Colonic mucosa (tissue), 4 donors: ENCODE results near the gene EXOC3L4. TPM values are rescaled to one million over a fixed set of nuclear protein-coding genes. Genes with fewer than 3 reads are reported as not detected.

Source experiments
- DNase-seq: peaks from one replicate; pipeline ENCODE4 v3.0.0-alpha.2; 2020
- H3K27ac ChIP-seq: fragments of 200-600 bp; one replicate; pipeline ENCODE4 v1.8.0; 2021
- H3K27me3 ChIP-seq: fragments of 200-600 bp; one replicate; pipeline ENCODE4 v1.8.0; 2021
- H3K36me3 ChIP-seq: fragments of 200-600 bp; one replicate; pipeline ENCODE4 v1.8.0; 2021
- H3K4me1 ChIP-seq: fragments of 200-600 bp; one replicate; pipeline ENCODE4 v1.8.0; 2021; ENCODE audit warnings: mild to moderate bottlenecking
- H3K4me3 ChIP-seq: fragments of 200-600 bp; one replicate; pipeline ENCODE4 v1.8.0; 2021
- H3K9ac ChIP-seq, 2 donors: one replicate each; pipeline ENCODE4 v1.7.0; 2013; ENCODE audit warnings: control low read depth in 2 of 2, low read depth in 2 of 2, low read length in 2 of 2
- H3K9me3 ChIP-seq: fragments of 200-600 bp; one replicate; pipeline ENCODE4 v1.8.0; 2021
- CTCF ChIP-seq: fragments of 200-600 bp; IDR thresholded peaks from one replicate; pipeline ENCODE4 v1.8.0; 2022; ENCODE audit warnings: antibody characterized with exemption, mild to moderate bottlenecking
- intact Hi-C: fragments of 100-400 bp; cut with DNase I; formaldehyde crosslinking; loops from one replicate; pipeline ENCODE4 v1.14.1; 2022
- total RNA-seq, 2 donors: library from RNA; stranded (reverse); fragmentation: NEBNext Ultra II Directional in 1 of 2; extraction: Animal tissue kit (Norgen Biotek cat#: 25700) in 1 of 2; gene quantifications; one replicate each; pipeline ENCODE4 v1.2.1, GENCODE V29; 2021
- donor health status: healthy.
- donor health status: DM: no; HTN: no; CAD: no.
- donor health status: DM: no; HTN: no; CAD: no.

Gene EXOC3L4
- total RNA-seq, 2 donors from 2014 or later: 11.3 to 15.6 TPM

DNA sequence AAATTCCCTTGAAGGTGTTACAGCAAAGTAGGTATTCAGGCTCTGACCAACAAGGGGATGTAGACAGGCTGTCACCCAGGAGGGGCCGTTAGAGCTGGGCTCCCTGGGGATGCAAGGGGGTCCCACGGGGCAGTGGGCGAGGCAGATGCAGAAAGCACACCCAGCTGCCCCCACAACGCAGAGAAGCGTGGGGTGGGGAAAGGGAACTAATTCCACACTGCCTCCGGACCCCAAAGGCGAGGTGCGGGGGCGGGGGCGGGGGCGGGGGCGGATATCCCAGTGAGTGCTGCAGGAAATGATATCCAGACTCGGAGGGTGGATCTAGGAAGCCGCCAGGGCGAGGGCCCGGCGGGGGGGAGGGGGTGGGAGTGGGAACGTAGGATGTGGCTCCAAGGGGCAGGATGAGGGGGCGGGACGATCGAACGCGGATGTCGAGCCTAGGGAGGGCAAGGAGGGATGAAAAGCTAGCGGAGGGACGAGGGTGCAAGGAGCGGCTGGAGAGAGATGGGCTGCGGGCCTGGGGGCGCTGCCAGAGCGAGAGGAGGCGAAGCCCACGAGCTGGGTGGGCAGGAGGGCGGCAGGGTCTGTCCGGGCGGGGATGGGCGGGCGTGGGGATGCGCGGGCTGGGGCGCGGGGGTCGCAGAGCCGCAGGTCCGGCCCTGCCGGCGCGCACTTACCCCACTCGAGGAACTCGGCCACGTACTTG lies 38.0 kb upstream of the EXOC3L4 start:
- Histone ChIP-seq H3K27ac (peak overlapping the region; percentile 94), H3K9me3 (no peaks in the 10 kb centered on the region), H3K36me3 (no peaks in the 10 kb centered on the region), H3K9ac (peak overlapping the region; percentile 73 to 91), H3K4me1 (peaks cover 4% of the 10 kb centered on the region), H3K4me3 (peak overlapping the region; percentile 93), H3K27me3 (no peaks in the 10 kb centered on the region)
- peak; percentile 79 for DNase-seq
- peak; percentile 32 for TF ChIP-seq CTCF
- intact Hi-C loops: no loop called here

- Histone ChIP-seq H3K4me3 (peak overlapping the region; percentile 93), H3K27ac (peak overlapping the region; percentile 94), H3K9ac (peak overlapping the region; percentile 61 to 91), H3K36me3 (no peaks in the 10 kb centered on the region), H3K4me1 (peaks cover 4% of the 10 kb centered on the region), H3K9me3 (no peaks in the 10 kb centered on the region), H3K27me3 (no peaks in the 10 kb centered on the region)
- intact Hi-C loops: no loop called here
- DNase-seq: no peak
- TF ChIP-seq CTCF: no peak
Measured at GRCh38 chr14:103057028-103057371, 37.5 kb upstream of the EXOC3L4 start.

DNA sequence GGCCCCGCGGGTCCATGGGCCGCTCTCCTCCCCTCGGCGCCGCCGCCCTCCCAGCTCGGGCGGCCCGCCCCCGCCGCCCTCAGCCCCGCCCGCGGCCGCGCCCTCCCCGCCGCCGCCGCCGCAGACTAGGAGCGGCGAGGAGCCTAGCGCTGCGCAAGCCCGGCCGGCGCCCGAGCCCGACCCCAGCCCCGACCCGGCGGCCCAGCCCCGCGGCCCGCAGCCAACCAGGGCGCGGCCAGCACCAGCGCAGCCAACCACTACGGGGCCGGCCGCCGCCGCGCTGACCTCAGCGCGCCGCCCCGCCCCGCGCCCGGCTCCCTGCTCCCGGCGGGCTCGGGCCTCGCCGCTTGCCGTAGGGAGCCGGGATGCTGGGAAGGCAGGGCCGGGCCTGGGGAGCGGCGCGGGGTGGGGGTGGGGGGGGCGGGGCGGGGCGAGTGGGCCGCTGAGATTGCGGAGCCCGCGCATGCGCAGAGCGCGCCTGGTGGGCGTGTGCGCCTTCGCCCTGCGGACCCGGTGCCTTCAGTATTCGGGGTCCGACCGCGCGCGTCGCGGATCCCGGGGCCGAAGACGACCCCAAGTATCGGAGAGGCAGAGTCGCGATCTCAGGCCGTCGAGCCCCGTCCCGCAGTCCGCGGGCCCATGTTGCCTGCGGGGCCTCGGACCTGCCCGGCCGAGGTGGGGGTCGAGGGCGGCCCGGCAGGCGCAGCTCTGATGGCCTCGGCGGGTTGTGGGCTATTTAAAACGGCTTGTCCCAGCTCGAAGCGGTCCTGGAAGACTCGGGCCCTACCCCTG lies 37.0 kb upstream of the EXOC3L4 start, which contains the start of gene CDC42BPB:
Gene CDC42BPB, minus strand, starts transcription at position 178 of the 792 bp plus-strand sequence. CDS start 376 bp downstream, outside the sequence.
- TF ChIP-seq CTCF: no peak
- peak within 1 kb of the TSS; percentile 84 to 91 for H3K9ac ChIP-seq
- H3K36me3 ChIP-seq: no peaks in the 10 kb centered on the region
- H3K27me3 ChIP-seq: no peaks in the 10 kb centered on the region
- intact Hi-C loops: no loop called here
- peaks cover 4% of the 10 kb centered on the region for H3K4me1 ChIP-seq
- peak within 1 kb of the TSS; percentile 94 for H3K27ac ChIP-seq
- peak within 1 kb of the TSS; percentile 93 for H3K4me3 ChIP-seq
- H3K9me3 ChIP-seq: no peaks in the 10 kb centered on the region
- DNase-seq: peak; percentile 85

DNA sequence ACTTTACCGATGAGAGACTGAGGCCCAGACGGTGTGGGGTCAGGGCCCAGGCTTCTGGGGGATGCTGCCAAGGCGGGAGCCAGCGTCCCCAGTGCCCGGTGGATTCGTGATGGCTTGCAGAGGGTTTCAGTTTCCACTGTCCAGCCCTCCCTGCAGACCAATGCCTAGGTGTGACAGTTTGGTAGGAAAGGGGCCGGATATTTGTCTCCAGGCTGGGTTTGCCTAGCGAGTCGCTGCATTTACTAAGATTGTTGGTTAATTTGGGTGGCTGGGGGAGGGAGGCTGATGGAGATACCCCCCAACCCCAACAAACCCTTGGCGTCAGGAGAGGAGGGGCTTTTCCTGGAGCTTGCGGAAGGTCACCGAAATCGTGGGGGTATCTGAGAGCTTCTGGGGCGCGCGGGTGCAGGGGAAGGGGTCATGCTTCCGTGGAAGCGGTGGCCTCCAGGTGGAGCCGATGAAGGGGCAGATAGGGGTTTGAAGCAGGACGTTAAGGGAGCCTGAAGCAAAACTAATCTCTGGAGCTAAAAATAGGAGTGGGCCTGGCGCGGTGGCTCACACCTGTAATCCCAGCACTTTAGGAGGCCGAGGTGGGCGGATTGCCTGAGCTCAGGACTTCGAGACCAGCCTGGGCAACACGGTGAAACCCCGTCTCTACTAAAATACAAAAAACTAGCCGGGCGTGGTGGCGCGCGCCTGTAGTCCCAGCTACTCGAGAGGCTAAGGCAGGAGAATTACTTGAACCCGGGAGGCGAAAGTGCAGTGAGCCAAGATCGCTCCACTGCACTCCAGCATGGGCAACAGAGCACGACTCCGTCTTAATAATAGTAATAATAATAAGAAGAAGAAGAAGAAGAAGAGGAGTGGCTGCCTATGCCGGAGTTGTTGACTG lies 36.1 kb upstream of the EXOC3L4 start:
- H3K9me3 ChIP-seq: no peaks in the 10 kb centered on the region
- TF ChIP-seq CTCF: no peak
- DNase-seq: no peak

DNA sequence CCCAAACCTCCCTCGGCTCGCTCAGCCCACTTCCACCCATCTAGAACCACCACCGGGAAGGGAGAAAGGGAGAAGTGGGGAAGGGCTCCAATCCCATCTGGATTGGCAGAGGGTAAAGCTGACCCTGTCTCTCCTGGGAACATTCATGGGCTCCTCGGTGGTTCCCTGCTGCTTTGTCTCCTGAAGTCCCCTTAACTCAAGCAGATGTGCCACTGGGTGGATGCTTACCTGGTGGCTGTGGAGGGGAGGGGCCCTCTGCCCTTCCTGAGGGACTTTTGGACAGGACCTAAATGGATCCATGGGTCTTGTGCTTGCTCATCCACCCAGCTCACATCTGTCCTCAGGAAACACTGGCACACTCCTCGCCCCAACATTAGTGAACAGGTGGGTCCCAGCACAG lies 35.0 kb upstream of the EXOC3L4 start:
- Histone ChIP-seq H3K4me1 (peaks cover 4% of the 10 kb centered on the region), H3K9me3 (no peaks in the 10 kb centered on the region), H3K27ac (no peak overlapping the region), H3K4me3 (no peak overlapping the region), H3K27me3 (no peaks in the 10 kb centered on the region), H3K36me3 (no peaks in the 10 kb centered on the region), H3K9ac (no peak overlapping the region)
- DNase-seq: no peak
- intact Hi-C loops: no loop called here
- TF ChIP-seq CTCF: no peak

More for the DNA sequence above, 36.1 kb upstream of the EXOC3L4 start:
- intact Hi-C loops: no loop called here
- Histone ChIP-seq H3K4me3 (peak overlapping the region; percentile 74), H3K36me3 (no peaks in the 10 kb centered on the region), H3K9ac (peak overlapping the region; percentile 84), H3K27ac (peak overlapping the region; percentile 63), H3K27me3 (no peaks in the 10 kb centered on the region), H3K4me1 (peaks cover 4% of the 10 kb centered on the region)
